Hematopoietic multipotent progenitor cell treated with erythropoietin and hydrocortisone succinate and interleukin-3 and kit ligand, for 6 days (in vitro differentiated cells): Measurements from ENCODE around the gene GLP2R.
"Not testable (repeated sequence)": the region's sequence is repeated elsewhere in the genome, so short reads cannot be mapped to it uniquely, and the experiment has no call there.

ENCODE experiments used
- DNase-seq: peaks from one replicate; pipeline ENCODE4 v3.0.0-alpha.2; 2015

The GLP2R gene

GRCh38 chr17:9825641-9826150 is at the start of gene GLP2R:
GLP2R (plus strand) TSS chr17:9825924; CDS start chr17:9826064, 140 bp downstream.
- no peak for DNase-seq

DNA sequence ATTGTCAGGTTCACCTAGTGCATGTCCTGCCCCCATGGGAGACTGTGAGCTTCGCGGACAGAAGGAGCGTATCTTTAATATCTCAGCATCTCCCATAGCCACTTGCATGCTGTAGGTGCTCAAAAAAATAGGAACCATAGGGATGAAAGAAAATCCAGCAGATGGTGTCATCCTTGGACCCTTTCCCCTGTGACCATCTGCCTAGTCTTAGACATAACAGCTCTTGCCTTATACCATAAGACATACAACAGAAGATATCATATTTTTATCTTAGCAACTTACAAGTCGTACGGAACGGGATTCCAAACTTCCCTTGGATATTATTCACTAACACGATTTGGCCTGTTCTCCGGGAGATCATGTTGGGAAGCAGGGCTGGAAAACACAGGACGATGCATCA is 48.8 kb upstream of the GLP2R start:
- DNase-seq, result no peak

- no peak for DNase-seq
These were observed 45.2 kb upstream of the GLP2R start for GRCh38 chr17:9780552-9780951.

DNA sequence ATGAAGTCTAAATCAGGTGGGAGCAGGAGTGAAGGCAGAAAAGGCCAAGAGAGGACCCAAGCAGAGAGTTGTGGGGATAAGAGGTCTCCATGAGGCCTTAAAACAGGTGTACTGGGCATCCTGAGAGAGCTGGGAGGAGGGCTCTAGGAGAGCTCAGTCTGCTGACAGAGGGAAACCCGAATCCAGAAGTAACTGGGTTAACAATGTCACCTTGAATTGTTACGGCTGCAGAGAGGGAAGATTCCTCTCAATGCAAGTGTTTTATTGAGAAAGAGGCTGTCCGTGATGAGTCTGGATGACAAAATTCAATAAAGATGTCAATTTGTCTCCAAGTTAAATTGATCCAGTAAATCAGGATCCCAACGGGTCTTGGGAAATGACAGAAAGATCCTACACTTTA is 42.7 kb upstream of the GLP2R start:
- DNase-seq, result no peak

GRCh38 chr17:9783465-9783864 is 42.3 kb upstream of the GLP2R start:
- not testable (repeated sequence) for DNase-seq

GRCh38 chr17:9784544-9784943 is 41.2 kb upstream of the GLP2R start:
- DNase-seq, result no peak

GRCh38 chr17:9788601-9789000 is 37.1 kb upstream of the GLP2R start:
- no peak for DNase-seq

GRCh38 chr17:9790316-9790715 is 35.4 kb upstream of the GLP2R start:
- no peak for DNase-seq

- no peak for DNase-seq
These were observed 34.5 kb upstream of the GLP2R start, which contains the start of gene DHRS7C for GRCh38 chr17:9790889-9791876. DHRS7C (minus strand) TSS chr17:9791592; CDS start chr17:9791284, 308 bp downstream.

DNA sequence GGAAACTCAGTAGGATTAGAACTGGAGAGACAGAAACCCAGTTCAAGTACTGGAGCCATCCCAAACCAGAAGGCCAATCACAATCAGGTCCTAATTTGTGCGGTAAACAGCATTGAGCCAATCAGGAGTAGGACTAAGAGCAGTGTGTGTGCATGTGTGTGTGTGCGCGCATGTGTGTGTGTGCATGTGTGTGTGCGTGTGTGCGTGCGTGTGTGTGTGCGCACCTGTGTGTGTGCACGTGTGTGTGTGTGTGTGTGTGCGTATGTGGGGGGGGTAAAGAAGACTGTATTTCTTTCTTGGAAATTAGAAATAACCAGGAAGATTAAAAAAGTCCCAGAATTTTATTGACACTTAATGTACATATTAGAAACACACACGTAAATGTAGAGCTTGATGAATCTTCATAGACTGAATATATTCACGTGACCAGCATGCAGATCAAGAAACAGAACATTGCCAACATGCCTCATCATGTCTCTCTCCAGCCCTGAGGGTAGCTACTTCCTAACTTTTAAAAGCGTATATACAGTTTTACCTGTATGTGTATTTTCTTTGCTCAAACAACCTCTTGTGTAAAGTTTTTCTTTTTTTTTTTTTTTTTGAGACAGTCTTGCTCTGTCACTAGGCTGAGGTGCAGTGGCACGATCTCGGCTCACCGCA is 33.4 kb upstream of the GLP2R start:
- no peak for DNase-seq

- DNase-seq, result no peak
These were observed 27.7 kb upstream of the GLP2R start for GRCh38 chr17:9798008-9798407.

- no peak for DNase-seq
These were observed 27.0 kb upstream of the GLP2R start for GRCh38 chr17:9798724-9799123.

DNA sequence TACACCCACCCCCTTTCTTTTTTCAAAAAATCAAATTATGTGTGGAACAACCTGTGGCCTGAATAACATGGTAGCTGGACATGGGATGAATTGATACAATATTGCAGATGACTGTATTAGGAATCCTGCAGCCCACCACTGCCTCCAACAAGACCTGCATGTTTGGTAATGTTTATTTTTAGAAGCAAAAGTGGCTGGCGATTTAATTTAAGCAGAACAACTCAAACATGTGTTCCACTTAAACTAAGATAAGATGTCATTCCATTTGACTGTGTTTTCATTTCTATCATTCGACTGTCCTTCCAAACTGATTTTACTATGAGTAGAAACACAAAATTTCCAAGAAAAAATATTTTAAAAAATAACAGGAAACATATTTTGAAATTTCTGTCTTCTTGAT is 24.2 kb upstream of the GLP2R start:
- no peak for DNase-seq

GRCh38 chr17:9802294-9802693 is 23.4 kb upstream of the GLP2R start:
- no peak for DNase-seq

DNA sequence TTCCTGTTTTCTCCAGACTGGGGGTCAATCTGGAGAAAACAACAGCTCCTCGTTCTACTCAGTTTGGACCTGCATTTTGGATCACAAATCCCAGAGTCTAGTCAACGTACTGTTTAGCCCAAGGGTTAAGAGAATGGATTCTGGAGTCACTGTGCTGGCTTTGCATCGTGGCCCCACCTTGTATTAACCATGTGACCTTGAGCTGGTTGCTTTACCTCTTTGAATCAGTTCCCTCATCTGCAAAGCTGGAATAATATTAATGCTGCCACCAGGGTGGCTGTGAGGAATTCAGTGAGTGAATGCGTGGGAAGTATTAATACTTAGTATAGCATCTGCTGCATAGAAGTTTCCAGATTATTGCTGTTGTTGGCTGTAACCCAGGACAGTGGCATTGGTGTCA is 23.0 kb upstream of the GLP2R start:
- DNase-seq, result no peak

- no peak for DNase-seq
These were observed 20.0 kb upstream of the GLP2R start for GRCh38 chr17:9805769-9806168.

- DNase-seq, result no peak
These were observed 19.0 kb upstream of the GLP2R start for GRCh38 chr17:9806699-9807098.

- DNase-seq, result no peak
These were observed 16.3 kb upstream of the GLP2R start for GRCh38 chr17:9809409-9809808.

DNA sequence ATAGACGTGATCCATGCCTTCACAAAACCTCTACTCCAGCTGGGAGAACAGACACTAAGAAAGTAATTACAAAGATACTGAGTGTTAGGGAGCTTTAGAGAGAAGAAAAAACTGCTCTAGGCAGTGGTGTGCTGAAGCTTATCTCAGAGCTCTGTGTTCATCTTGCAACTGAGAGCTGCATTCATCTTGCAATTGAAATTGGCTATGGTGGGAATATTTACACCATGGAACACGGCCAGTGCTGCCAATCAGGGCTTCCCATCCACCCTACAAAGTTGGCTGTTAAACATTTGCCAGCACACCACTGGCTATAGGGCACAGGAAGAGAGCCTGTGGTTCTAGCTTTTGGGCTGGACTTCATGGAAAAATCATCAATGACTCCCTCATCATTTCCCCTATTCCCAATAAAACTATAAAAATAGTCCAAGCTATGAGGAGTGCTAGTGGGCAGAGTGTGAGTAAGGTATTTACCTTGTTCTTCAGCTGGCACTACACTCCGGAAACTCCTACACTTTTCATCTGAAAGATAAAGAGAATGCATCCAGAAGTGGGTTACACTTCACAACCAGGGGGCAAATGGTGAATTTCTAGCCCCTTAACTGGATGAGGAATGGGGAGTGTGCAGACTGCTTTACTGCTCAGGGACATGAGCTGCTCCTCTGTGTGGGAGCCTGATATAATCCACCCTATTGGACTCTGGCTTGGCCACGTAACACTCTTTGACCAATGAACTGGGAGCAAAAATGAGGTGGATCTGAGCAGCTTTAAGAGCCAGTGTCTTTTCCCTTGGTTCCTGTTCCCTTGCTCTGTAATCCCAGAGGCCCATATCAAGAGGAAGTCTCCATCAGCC is 15.4 kb upstream of the GLP2R start:
- no peak for DNase-seq

DNA sequence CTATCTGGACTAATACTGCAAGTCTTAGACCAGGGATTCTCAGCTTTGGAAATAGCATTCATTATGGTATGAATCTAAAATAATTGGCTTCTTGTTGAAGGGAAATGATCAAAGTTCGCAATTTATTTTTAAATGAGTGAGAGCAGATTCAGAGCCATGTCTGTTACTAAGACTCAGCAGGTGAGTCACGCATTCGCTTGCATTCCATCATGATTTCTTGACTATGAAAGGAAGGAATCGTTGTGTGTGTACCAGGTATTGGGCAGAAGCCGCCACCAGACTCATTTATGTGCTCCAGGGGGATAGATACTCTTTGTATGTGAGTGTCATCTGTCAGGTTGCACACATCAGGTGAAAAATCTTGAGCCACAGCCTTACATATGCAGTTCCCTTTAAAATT is 14.6 kb upstream of the GLP2R start:
- DNase-seq, result no peak

DNA sequence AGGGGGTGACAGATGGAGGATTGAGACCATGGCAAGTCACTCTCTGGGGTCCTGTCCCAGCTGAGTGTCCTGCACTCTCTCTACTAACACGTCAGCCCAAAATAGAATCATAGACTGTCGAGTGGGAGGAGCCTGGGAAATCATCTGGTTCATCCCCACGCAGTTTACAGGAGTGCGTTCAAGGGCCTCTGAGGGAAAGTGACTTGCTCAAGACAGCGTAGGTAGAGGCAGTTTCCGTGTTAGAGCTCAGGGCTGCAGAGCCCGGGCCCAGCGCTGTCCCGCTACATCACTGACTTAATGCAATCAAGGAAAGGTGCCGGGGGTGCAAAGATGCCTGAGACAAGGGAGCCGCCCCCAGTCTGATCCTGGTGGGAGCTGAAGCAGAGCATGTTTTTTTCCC is 14.2 kb upstream of the GLP2R start:
- DNase-seq, result no peak

GRCh38 chr17:9813166-9813565 is 12.6 kb upstream of the GLP2R start:
- DNase-seq, result no peak
